Kidney capillary endothelial cell (primary cell): ENCODE data around the gene IYD.

Source experiments
- DNase-seq: peaks from one replicate; pipeline ENCODE4 v3.0.0-alpha.2; 2018; ENCODE audit warnings: low spot score

IYD gene, protein sequence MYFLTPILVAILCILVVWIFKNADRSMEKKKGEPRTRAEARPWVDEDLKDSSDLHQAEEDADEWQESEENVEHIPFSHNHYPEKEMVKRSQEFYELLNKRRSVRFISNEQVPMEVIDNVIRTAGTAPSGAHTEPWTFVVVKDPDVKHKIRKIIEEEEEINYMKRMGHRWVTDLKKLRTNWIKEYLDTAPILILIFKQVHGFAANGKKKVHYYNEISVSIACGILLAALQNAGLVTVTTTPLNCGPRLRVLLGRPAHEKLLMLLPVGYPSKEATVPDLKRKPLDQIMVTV

DNA sequence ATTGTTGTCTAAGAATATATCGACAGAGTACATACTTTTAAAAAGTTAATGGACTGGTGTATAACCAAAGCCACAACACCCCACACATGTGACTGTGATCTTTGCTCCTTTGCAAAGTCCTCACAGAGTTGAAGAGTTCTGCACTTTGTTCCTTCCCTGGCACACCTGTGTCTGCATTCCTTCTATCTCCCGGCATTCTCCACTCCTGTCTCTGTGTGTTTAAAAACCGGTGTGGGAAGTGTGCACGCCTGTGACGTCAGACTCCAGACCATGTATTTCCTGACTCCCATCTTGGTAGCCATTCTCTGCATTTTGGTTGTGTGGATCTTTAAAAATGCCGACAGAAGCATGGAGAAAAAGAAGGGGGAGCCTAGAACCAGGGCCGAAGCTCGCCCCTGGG, at the start of gene IYD:
Gene IYD, plus strand, starts transcription at position 251 of the 400 bp plus-strand sequence. Its CDS starts 20 bp downstream, at position 271.
- no peak for DNase-seq

DNA sequence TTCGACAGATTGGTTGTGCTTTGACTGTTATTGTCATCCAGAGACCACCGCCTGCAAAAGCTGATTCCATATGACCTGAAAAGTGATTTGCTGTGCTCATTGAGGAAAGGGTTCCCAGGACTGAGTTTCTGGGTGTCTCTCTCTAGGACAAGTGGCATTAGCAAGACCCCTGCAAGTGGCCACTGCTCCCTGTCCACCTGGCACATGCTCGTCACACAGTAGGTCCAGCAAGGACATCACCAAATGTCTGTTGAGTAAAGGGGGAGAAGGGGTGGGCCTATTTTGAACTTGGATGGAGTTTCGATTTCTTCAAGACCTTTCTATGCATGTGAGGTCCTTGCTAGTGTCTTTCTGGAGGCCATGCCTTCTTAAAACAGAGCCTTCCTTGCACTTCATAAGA, 48.9 kb upstream of the IYD start:
- no peak for DNase-seq

DNA sequence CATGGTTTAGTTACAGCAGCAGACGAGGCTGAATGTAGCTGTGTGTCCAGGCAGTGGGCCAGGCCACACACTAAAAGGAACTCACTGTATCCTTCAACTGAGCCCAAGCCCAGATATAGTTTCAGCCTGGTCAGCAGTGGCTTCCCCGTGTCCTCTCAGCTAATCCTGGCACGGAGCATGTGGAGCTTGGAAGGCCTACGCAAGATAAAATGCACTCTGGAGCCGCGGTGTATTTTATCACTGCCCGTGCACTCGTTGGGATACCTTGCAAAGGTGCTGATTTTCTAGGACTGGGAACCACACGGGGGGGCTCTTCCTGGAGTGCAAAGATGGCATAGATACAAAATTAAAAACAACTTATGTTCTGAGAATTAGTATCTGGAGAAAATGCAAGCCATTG, 48.4 kb upstream of the IYD start:
- DNase-seq: no peak

DNA sequence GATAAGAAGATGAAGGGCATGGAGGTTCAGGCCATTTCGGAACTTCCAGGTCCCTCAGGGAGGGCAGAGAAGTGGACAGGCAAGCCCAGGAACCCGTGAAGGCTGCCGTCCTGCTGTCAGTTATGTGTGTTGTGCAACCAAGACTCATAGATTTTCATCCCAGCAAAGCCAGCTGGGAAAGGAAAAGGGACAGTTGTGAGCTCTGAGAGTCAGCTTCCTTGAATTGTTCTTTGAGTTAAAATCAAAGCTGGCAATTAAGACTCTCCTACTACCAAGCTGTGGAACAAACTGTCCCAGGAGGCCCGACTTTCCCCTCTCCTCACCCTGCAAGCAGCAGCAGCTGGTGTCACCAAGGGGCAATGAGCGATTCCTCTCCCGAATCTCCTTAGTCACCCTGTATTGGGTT, 46.3 kb upstream of the IYD start:
- DNase-seq: no peak

DNA sequence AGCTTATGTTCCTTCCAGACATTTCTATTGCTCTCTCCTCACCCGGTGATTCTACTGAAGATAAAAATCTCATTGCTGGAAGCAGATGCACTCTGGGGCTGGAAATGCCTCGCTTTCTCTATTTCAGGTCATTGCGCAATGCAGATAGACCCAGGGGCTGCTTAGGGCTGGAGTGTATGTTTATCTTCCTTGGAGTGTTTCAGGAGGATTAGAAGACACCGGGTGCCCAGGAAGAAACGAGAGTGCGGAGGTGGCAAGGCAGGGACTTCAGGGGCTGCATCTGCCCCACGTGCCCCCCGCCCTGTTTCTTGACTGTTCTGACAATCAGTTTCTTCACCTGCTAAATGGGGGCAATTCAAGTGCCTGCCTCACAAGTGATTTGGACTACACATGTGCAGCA, 45.6 kb upstream of the IYD start:
- DNase-seq: no peak

DNA sequence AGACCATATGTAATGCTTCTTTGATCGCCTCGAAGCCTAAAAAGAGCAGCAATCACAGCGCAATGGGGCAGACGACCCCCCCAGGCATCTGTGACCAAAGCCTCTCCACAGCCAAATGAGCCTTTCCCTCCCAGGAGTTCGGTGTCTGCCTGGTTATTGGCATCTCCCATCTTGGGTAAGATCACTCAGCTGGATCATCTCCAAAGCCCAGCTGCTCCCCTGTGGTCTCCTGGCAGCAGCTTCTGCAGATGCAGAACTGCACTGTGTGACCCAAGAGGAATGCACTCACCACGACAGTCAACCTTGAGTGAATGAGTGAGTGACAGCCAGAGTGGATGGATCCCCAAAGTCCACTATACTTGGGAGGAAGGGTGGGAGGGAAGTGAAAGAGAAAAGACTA, 44.8 kb upstream of the IYD start:
- no peak for DNase-seq

DNA sequence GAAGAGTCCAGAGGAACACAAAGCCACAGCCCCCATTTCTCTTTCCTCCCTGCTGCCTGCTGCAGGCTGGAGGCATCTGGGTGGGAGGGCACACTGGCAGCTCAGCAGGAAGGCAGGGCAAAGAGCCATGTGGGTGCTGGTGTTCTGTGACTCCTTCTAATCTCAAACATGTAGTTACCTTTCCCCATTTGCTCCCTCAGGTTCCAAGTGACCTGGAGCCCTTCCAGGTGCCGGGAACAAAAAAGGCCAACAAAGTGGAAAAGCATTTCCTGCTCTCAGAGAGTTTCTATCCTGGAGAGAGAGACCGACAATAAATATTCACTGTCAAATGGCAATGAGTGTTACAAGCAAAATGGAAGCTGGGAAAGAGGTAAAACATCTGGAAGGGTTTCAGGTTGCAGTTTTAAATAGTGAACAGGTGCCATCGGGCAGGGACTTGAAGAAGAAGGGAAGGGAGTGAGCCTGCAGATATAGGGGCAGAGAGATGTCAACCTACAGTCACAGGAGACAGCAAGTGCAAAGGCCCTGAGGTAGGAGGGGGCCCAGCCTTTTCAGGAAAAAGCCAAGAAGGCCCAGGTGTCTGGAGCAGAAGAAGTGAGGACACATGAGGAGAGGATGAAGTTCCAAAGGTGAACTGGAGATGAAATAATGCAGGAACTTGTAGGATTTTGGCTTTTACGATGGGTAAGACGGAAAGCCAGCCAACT, 43.6 kb upstream of the IYD start:
- DNase-seq: no peak

DNA sequence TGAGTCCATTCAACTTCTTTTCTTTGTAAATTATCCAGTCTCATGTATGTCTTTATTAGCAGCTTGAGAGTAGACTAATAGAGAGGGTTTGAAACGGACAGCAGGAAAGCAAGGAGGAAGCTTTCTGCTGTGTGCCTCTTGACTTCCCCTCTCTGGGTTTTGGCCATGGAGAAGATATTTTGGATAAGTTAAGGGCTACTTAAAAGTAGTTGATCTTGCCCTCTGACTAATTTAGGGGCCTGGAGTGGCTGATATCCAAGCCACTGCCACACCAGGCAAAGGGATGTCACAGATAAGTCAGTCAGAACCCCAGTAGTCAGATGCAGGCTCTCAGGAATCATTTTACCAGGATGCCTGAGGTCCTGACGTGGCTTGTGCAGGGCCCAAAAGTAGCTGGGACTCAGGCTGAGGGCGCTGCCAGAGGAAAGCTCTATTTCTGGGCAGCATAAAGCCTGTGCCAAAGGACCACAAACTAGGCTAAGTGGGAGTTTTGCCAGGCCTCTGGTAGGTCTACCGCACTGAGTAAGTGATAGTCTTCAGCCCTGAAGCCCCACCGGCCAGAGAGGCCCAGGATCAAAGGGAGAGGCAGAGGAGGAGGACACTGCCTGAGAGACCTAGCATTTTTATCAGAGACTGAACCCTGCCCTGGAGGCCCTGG, 41.6 kb upstream of the IYD start:
- DNase-seq: no peak

DNA sequence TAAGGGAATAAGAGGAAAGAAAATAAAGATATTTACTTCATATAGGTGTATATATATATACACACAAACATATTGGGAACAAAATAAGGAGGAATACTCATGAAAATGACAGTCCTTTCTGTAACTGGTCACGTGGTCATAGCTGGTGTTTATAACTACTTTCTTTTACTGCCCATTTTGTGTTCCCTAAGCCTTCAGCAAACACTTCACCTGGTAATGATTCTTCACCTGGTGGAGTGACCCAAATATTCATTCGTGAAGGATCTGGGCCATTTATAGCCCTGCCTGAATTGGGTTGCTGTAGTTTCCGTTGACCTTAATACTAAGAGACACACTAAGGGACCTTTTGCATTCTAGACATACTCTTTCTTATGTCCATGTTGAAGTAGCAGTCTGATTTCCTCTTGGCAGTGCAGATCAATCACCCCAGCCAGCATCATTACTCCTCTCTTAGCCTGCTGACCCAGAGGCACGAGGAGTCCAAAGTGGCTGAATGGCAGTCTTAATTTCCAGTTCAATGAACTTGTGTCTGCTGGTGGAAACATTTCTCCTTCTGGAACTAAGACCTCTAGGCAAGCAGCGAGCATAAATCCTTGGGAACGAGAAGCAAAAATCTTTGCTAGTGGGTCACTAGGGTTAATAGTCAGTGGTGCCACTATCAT, 39.9 kb upstream of the IYD start:
- no peak for DNase-seq

DNA sequence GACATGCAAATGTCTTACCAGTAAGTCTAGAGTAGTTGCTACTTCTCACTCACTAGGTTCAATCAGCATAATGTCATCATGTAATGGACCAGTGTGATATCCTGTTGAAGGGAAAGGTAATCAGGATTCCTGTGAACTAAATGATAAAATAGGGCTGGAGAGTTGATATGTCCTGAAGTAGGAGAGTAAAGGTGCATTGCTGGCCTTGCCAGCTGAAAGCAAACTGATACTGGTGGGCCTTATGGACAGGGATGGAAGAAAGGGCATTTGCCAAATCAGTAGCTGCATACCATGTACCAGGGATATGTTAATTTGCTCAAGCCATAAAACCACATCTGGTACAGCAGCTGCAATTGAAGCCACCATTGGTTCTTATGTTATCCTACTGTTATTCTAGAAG, 37.5 kb upstream of the IYD start:
- no peak for DNase-seq

DNA sequence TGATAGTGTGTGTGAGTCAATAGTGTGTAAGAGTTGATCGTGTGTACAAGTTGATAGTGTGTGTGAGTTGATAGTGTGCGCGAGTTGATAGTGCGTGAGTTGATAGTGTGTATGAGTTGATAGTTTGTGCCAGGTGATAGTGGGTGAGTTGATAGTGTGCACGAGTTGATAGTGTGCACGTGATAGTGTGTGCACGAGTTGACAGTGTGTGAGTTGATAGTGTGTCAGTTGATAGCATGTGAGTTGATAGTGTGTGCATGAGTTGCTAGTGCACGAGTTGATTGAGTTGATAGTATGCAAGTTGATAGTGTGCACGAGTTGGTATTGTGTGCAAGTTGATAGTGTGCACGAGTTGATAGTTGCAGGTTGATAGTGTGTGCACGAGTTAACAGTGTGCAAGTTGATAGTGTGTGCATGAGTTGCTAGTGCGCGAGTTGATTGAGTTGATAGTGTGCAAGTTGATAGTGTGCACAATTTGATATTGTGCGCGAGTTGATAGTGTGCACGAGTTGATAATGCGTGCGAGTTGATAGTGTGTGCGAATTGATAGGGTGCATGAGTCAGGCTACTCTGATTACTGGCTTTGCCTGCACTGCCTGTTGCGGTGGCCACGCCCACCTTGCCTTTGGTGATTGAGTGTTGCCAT, 35.8 kb upstream of the IYD start:
- no peak for DNase-seq

DNA sequence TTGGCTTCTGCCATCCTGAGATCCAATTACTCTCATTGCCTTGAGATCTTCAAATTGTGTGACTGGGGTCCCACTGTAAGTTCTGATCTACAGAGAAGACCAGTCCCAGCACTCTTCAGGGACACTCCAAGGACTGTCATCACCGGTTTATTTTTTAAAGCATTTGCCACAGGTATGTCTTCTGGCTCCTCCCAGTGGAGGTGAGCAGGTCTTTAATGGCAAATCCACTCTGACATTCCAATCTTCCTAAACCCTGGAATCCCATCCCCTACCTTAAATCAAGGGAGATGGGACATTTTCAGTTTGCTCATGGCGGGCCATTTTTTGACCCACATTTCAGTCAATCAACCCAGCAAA, 35.2 kb upstream of the IYD start:
- DNase-seq: no peak

DNA sequence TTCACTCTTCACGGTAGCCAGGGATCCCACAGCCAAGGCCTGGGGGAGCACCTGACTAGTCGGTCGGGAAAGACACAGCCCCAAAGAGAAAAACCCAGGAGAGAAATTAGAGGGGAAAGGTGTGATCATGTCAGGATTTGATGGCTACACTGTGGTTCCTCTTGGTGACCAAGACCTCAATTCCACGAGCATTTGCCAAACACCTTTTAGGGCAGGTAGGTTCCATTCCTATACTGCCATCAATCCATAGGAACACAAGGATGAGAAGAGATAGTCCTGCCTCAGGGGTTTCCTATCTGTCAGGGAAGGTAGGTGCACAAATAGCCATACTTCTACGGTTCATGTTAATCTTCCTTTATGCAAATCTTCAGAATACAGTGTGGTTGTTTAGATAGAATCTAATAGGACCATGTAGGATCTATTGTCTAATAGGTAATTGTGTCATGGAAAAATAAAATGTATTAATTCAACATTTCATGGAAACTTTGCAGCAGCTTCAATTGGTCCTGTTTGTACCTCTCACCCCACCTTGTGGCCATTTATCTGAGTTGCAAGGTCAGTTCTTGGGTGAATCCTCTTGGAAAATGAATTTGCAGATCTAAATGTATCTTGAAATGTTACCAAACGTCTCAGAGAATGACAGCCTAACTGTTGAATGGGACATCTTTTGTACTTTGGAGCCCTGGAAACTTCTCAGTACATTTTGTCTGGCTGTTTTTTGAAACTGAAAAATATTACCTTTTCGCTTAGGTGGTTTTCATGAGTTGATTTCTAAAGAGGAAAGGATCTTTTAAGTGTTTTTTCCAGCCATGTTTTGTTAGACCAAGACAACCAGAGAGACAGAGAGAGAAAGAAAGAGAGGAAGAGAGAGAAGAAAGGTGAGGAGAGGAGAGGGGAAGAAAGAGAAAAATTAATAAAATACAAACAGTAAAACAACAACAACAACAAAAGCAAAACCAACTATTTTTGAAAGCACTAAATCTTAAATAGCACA, 33.7 kb upstream of the IYD start:
- DNase-seq: peak; percentile 58

DNA sequence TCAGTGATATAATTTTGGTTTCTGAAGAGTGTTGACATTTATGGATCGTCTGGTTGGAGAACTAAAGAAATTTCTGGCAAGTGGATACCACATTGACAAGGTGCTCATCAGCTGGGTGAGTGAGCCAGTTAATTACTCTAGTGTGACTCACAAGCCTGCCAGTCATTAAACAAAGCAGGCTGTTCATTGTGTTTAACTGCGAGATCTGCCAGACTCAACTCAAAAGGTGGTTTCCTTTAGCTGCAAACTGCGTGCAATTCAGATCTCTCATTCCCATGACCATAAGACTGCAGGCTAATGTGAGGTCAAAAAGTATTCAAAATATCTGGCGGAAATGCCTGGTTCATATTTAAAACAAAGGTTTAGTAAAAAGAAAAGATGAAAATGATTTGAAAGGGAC, 32.5 kb upstream of the IYD start:
- no peak for DNase-seq

DNA sequence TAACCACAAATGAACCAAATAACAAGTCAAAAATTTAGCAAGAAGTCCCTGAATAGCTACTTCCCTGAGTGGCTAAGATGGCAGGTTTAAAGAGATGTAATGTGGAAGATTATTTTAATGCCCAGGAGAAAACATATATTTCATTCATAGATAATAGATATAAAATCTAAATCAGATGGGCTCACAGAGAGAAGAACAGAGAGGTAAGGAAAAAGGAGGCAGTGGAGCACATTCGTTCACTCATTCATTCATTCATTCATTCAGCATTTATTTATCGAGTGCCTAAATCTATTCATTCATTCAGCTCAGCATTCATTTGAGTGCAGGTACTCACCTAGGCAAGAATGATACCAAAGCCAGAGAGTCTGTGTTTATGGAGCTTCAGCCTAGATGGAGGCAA, 32.1 kb upstream of the IYD start:
- no peak for DNase-seq

DNA sequence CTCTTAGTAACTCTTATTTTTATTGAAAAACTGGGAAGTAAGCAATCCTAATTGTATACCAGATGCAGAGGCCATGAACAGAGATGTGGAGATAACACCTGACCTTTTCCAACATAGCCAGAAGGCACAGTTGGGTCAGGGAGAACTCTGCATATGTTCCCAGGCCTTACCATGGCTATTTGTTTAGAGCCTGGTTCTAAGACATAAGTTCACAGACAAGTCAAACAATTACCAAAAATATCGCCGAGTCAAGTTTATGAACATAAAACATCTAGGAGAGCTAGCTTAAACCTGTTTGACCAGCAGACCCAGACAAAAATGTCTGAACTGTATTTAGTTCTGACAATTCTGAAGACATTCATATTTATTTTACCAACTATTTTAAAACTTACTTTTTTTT, 26.7 kb upstream of the IYD start:
- DNase-seq: no peak

DNA sequence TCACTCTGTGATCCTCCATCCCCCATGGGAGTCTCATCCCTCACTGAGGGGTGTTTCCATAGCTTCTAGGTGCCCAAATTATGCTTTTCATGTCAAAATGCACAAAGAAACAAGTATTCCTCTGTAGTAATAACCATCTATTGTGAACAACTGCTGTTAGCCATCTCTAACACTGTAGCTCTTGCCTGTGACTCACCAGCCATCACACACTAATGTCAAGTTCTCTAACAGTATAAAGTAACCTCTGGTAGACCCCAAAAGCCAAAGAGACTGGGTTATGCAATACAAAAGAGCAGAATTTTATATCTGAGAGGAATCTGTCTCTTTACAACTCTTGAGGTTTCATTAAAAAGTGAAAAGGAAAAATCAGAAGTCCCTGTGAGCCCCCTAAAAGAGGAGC, 25.4 kb upstream of the IYD start:
- DNase-seq: no peak

DNA sequence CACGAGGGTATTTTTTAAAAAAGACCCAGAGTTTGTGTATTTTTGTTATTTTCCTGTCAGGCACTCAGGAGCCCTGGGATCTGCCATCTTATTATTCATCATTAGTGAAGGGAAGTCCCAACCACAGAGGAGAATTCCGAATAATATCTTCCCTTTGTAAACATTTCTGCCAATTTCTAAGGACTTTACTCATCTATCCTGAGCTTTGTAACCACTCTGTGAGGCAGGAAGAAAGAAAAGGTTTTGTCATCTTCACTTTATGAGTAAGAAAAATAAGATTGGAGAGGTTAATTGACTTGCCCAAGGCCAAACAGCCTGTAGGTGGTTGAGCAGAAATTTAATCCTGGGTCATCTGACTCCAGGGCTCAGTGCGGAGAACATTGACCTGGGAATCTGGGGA, 23.0 kb upstream of the IYD start:
- no peak for DNase-seq

DNA sequence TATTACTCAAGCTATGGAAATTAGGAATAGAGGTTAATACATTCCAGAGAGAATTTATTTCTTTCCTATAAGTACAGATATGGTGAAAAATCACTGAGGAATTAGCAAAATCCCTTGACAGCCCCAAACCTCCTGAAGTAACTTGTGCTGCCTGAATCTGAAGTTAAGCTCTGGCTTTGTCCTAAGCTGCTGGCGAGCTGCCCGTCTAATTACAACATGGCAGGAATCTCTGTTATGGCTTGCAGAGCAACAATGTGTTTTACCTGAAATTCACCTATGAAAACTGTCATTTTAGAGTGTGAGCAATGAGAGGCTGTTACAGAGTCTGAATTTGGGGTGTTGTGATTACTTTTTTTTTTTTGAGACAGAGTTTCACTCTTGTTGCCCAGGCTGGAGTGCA, 22.5 kb upstream of the IYD start:
- DNase-seq: no peak

DNA sequence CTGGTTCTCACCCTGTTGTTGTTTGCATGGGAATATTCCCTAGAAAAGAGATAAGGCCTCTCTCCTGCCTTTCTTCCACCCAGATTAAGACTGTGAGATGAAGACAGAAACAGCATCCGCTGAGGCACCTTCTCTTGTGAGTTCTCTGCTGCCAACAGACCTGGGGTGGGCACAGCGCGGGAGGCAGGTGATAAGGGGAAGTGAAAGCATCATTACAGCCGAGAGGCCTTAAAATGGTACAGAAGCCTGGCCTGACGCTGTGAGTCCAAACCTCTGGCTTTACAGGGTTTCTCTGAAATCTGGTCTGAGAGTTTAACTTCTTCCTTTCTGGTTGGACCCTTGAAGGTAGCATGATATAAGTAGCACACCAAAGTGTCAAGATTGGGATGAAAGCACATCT, 21.0 kb upstream of the IYD start:
- DNase-seq: no peak

DNA sequence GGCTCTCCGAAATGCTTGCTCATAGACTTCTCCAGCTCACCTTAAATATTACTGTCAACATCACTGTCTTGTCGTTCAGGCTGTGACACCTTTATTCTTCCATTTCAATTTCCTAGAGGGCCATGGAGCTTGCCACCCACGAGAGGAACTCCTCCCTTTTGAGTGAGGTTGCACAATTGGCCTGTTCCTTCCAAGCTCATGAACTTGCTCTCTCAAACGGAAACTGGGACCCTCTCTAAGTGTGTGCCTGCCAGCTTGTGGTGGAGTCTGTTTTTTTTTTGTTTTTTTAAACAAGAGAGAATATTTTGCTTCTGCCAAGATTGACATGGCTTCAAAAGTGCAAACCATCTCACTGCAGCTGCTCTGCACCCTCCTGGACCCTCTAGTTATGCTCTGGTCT, 19.3 kb upstream of the IYD start:
- DNase-seq: no peak
